H1 (cell line): Measurements from ENCODE around the gene FKBP6. TPM values are rescaled to one million over a fixed set of nuclear protein-coding genes. Genes with fewer than 3 reads are reported as not detected.

ENCODE experiments used
- CTCF ChIA-PET: fragments of 300-600 bp; sonication (Branson Sonifier 250); formaldehyde crosslinking; loops from one replicate; lab custom pipeline; 2021; ENCODE audit not compliant: partially characterized antibody; lab: Charles Lee
- POLR2A ChIA-PET: fragments of 300-600 bp; sonication (Branson Sonifier 250); formaldehyde crosslinking; loops from one replicate; lab custom pipeline; 2021; ENCODE audit warnings: inconsistent platforms; ENCODE audit not compliant: partially characterized antibody; lab: Charles Lee
- DNase-seq, 2 experiments: peaks; one replicate each; pipeline versions ENCODE4 v3.0.0 to v3.0.0-alpha.2; 2010 to 2022; ENCODE audit warnings: low spot score in 2 of 2, low read depth in 1 of 2, mixed read lengths in 1 of 2
- FAIRE-seq: peaks from 2 replicates; lab custom pipeline; 2011; peaks lifted over from hg19 to GRCh38; lab: Jason Lieb, UNC
- H2AFZ ChIP-seq: 2 replicates; pipeline ENCODE4 v1.8.1; 2012; ENCODE audit warnings: low read length, inconsistent platforms
- H2AK5ac ChIP-seq: 2 replicates; pipeline ENCODE4 v1.6.1; 2013; ENCODE audit warnings: low read depth, low read length
- H2BK120ac ChIP-seq: replicated peaks from 2 replicates; pipeline ENCODE3; 2013; ENCODE audit warnings: low read depth, low read length, inconsistent platforms
- H2BK12ac ChIP-seq: 2 replicates; pipeline ENCODE4 v1.6.1; 2013; ENCODE audit warnings: low read depth, low read length
- H2BK15ac ChIP-seq: 2 replicates; pipeline ENCODE4 v1.6.1; 2013; ENCODE audit warnings: low read length
- H2BK20ac ChIP-seq: 2 replicates; pipeline ENCODE4 v1.6.1; 2013; ENCODE audit warnings: low read length
- H2BK5ac ChIP-seq: 2 replicates; pipeline ENCODE4 v1.6.1; 2013; ENCODE audit warnings: low read depth, low read length
- H3K14ac ChIP-seq: 2 replicates; pipeline ENCODE4 v1.6.1; 2013; ENCODE audit warnings: inconsistent platforms; ENCODE audit not compliant: insufficient read length
- H3K18ac ChIP-seq: 2 replicates; pipeline ENCODE4 v1.6.1; 2013; ENCODE audit warnings: low read length; ENCODE audit errors: extremely low read depth
- H3K23ac ChIP-seq: 2 replicates; pipeline ENCODE4 v1.6.1; 2013; ENCODE audit warnings: inconsistent platforms; ENCODE audit not compliant: insufficient read length
- H3K23me2 ChIP-seq: 2 replicates; pipeline ENCODE4 v1.6.1; 2013; ENCODE audit warnings: low read depth, low read length
- H3K27ac ChIP-seq: 2 replicates; pipeline ENCODE4 v1.6.1; 2011; ENCODE audit warnings: low read depth, low read length, inconsistent platforms
- H3K27me3 ChIP-seq, 4 experiments: replicated peaks in 1 of 4; 1 replicate in 1 of 4; 2 replicates in 3 of 4; pipeline versions ENCODE4 v1.6.1 to v1.8.1; 2011 to 2013; ENCODE audit warnings: low read length in 3 of 4, mild to moderate bottlenecking in 3 of 4, inconsistent platforms in 2 of 4, mixed read lengths in 2 of 4, moderate library complexity in 1 of 4; ENCODE audit not compliant: control insufficient read depth in 3 of 4, insufficient read depth in 3 of 4; ENCODE audit errors: extremely low read depth in 1 of 4
- H3K36me3 ChIP-seq, 4 experiments: 2 replicates each; pipeline versions ENCODE4 v1.6.1 to v1.8.1; 2011 to 2013; ENCODE audit warnings: mild to moderate bottlenecking in 4 of 4, low read length in 3 of 4, moderate library complexity in 2 of 4, control low read depth in 1 of 4, inconsistent platforms in 1 of 4; ENCODE audit not compliant: insufficient read depth in 4 of 4, control insufficient read depth in 2 of 4
- H3K4ac ChIP-seq: replicated peaks from 2 replicates; pipeline ENCODE3; 2013; ENCODE audit warnings: low read length, low read depth, mixed read lengths, inconsistent platforms; ENCODE audit not compliant: insufficient read length
- H3K4me1 ChIP-seq, 4 experiments: replicated peaks in 1 of 4; 1 replicate in 1 of 4; 2 replicates in 3 of 4; pipeline versions ENCODE4 v1.6.1 to v1.8.1; 2011 to 2013; ENCODE audit warnings: low read length in 3 of 4, inconsistent platforms in 2 of 4, mixed read lengths in 1 of 4; ENCODE audit not compliant: insufficient read depth in 4 of 4, control insufficient read depth in 3 of 4
- H3K4me2 ChIP-seq, 2 experiments: 2 replicates each; pipeline versions ENCODE4 v1.6.1 to v1.8.1; 2011 to 2013; ENCODE audit warnings: low read depth in 2 of 2, low read length in 2 of 2, control low read depth in 1 of 2, inconsistent platforms in 1 of 2, mild to moderate bottlenecking in 1 of 2; ENCODE audit not compliant: insufficient read depth in 1 of 2
- H3K4me3 ChIP-seq, 4 experiments: fragments of 200-600, 300-600 bp in 1 of 4; sonication (generic), shearing (Covaris generic), sonication (Bioruptor Twin) in 1 of 4; 2 replicates each; pipeline versions ENCODE4 v1.5.1 to v1.8.1; 2011 to 2016; ENCODE audit warnings: low read length in 4 of 4, low read depth in 3 of 4, control low read depth in 2 of 4, inconsistent platforms in 2 of 4, mild to moderate bottlenecking in 2 of 4, mixed read lengths in 1 of 4, moderate library complexity in 1 of 4; ENCODE audit not compliant: insufficient read depth in 2 of 4; ENCODE audit errors: extremely low read depth in 1 of 4
- H3K56ac ChIP-seq: replicated peaks from 2 replicates; pipeline ENCODE3; 2013; ENCODE audit warnings: low read depth, mild to moderate bottlenecking, mixed read lengths, low read length, inconsistent platforms; ENCODE audit not compliant: insufficient read length
- H3K79me1 ChIP-seq: 2 replicates; pipeline ENCODE4 v1.6.1; 2013; ENCODE audit warnings: low read depth, low read length, control low read depth
- H3K79me2 ChIP-seq, 2 experiments: 2 replicates each; pipeline versions ENCODE4 v1.6.1 to v1.8.1; 2012 to 2013; ENCODE audit warnings: low read length in 2 of 2, mild to moderate bottlenecking in 2 of 2, inconsistent platforms in 1 of 2; ENCODE audit not compliant: insufficient read depth in 2 of 2, control insufficient read depth in 1 of 2
- H3K9ac ChIP-seq, 4 experiments: replicated peaks in 1 of 4; 1 replicate in 1 of 4; 2 replicates in 3 of 4; pipeline versions ENCODE4 v1.6.1 to v1.8.1; 2011 to 2013; ENCODE audit warnings: low read depth in 3 of 4, low read length in 3 of 4, control low read depth in 2 of 4, mild to moderate bottlenecking in 2 of 4, moderate library complexity in 2 of 4, inconsistent platforms in 1 of 4; ENCODE audit errors: extremely low read depth in 1 of 4
- H3K9me3 ChIP-seq, 2 experiments: 2 replicates each; pipeline versions ENCODE4 v1.6.1 to v1.8.1; 2012 to 2013; ENCODE audit warnings: mild to moderate bottlenecking in 2 of 2, moderate library complexity in 2 of 2, control low read depth in 1 of 2, inconsistent platforms in 1 of 2, low read depth in 1 of 2, low read length in 1 of 2, mixed read lengths in 1 of 2; ENCODE audit not compliant: insufficient read depth in 2 of 2
- H4K20me1 ChIP-seq, 2 experiments: replicated peaks in 1 of 2; 2 replicates each; pipeline versions ENCODE3 to v1.8.1; 2011 to 2013; ENCODE audit warnings: inconsistent platforms in 2 of 2, low read length in 2 of 2, mild to moderate bottlenecking in 1 of 2; ENCODE audit not compliant: insufficient read depth in 2 of 2, control insufficient read depth in 1 of 2
- H4K5ac ChIP-seq: 2 replicates; pipeline ENCODE4 v1.6.1; 2013; ENCODE audit warnings: low read length, low read depth, mixed read lengths, inconsistent platforms; ENCODE audit not compliant: insufficient read length
- H4K8ac ChIP-seq: 2 replicates; pipeline ENCODE4 v1.8.0; 2013; ENCODE audit warnings: mild to moderate bottlenecking, moderate library complexity, low read length, inconsistent platforms; ENCODE audit not compliant: insufficient read depth; ENCODE audit errors: extremely low read depth
- H4K91ac ChIP-seq: replicated peaks from 2 replicates; pipeline ENCODE3; 2013; ENCODE audit warnings: low read length, mixed read lengths, inconsistent platforms; ENCODE audit not compliant: insufficient read length
- CEBPB ChIP-seq: IDR thresholded peaks from 2 replicates; pipeline ENCODE4 v1.6.1; 2012; ENCODE audit warnings: low read depth, low read length
- EGR1 ChIP-seq: IDR thresholded peaks from 2 replicates; pipeline ENCODE4 v1.6.1; 2011; ENCODE audit warnings: low read depth, low read length, borderline replicate concordance
- EZH2 ChIP-seq: fragments of 200-600 bp; sonication (generic); IDR thresholded peaks from 2 replicates; pipeline ENCODE4 v1.7.1; 2012; ENCODE audit warnings: low read depth, mild to moderate bottlenecking, moderate library complexity, low read length, inconsistent platforms; ENCODE audit not compliant: severe bottlenecking
- HDAC6 ChIP-seq: IDR thresholded peaks from one replicate; pipeline ENCODE4 v1.7.1; 2012; ENCODE audit warnings: low read depth, mild to moderate bottlenecking, inconsistent platforms, low read length, moderate library complexity
- JUN ChIP-seq: IDR thresholded peaks from 2 replicates; pipeline ENCODE4 v1.6.1; 2011; ENCODE audit warnings: low read depth, mild to moderate bottlenecking, improper control_type of control experiment, low read length
- KDM1A ChIP-seq: fragments of 200-600, 300-600 bp; sonication (generic); IDR thresholded peaks from 2 replicates; pipeline ENCODE4 v1.7.1; 2016; ENCODE audit warnings: mild to moderate bottlenecking, low read length, borderline replicate concordance
- KDM4A ChIP-seq: IDR thresholded peaks from one replicate; pipeline ENCODE4 v1.7.1; 2012; ENCODE audit warnings: low read depth, mild to moderate bottlenecking, moderate library complexity, low read length, inconsistent platforms; ENCODE audit not compliant: severe bottlenecking
- PHF8 ChIP-seq: fragments of 200-600 bp; sonication (generic); conservative IDR thresholded peaks from 2 replicates; pipeline ENCODE4 v1.7.1; 2012; ENCODE audit warnings: low read depth, mild to moderate bottlenecking, inconsistent platforms, low read length, moderate library complexity
- RBBP5 ChIP-seq: IDR thresholded peaks from 2 replicates; pipeline ENCODE4 v1.7.1; 2012; ENCODE audit warnings: low read depth, mild to moderate bottlenecking, inconsistent platforms, low read length, moderate library complexity, borderline replicate concordance
- SIX5 ChIP-seq: IDR thresholded peaks from 2 replicates; pipeline ENCODE4 v1.6.1; 2011; ENCODE audit warnings: mild to moderate bottlenecking, low read depth, low read length
- SP2 ChIP-seq: IDR thresholded peaks from 2 replicates; pipeline ENCODE4 v1.6.1; 2012; ENCODE audit warnings: mild to moderate bottlenecking, low read length, inconsistent platforms
- SP4 ChIP-seq: IDR thresholded peaks from 2 replicates; pipeline ENCODE4 v1.6.1; 2012; ENCODE audit warnings: low read length, inconsistent platforms
- TEAD4 ChIP-seq: IDR thresholded peaks from 2 replicates; pipeline ENCODE4 v1.6.1; 2012; ENCODE audit warnings: low read depth, low read length, inconsistent platforms, mixed read lengths
- WGBS, 2 experiments: shearing (Covaris generic) in 1 of 2; methylation state at CpG; one replicate each; pipeline versions ENCODE4 v1.1.6 to v1.1.7; 2013 to 2015; ENCODE audit warnings: low lambda C conversion rate in 2 of 2, mixed read lengths in 2 of 2, inconsistent platforms in 1 of 2, low coverage in 1 of 2, missing lambda C conversion rate in 1 of 2; ENCODE audit not compliant: insufficient replicate concordance in 2 of 2, insufficient coverage in 1 of 2, insufficient read length in 1 of 2; ENCODE audit errors: extremely low coverage in 1 of 2, missing lambda C conversion rate in 1 of 2; 5-methylcytosine and 5-hydroxymethylcytosine counted together
- polyA plus RNA-seq, 7 experiments: library from polyadenylated mRNA; depleted of rRNA in 3 of 7; stranded (reverse) in 5 of 7; unstranded in 2 of 7; fragments of >200 nt in 5 of 7; fragments of 200-250 nt in 2 of 7; gene quantifications; 1 replicate in 5 of 7; 2 replicates in 1 of 7; 4 replicates in 1 of 7; pipeline versions ENCODE4 v1.2.1 to v1.2.3, GENCODE V29; 2011 to 2013; ENCODE audit warnings: missing spikeins in 2 of 7, mixed read lengths in 2 of 7
- total RNA-seq: library from RNA; stranded (reverse); fragmentation: NEBNext Ultra II Directional; extraction: Animal tissue kit (Norgen Biotek cat#: 25700); gene quantifications from 2 replicates; pipeline ENCODE4 v1.2.1, GENCODE V29; 2021

Gene FKBP6
- total and polyA plus RNA-seq, 2 of the 8 experiments (the other 6 are each of a cell fraction or from before 2014, with no cell fraction given): 0.14 to 0.19 TPM

DNA sequence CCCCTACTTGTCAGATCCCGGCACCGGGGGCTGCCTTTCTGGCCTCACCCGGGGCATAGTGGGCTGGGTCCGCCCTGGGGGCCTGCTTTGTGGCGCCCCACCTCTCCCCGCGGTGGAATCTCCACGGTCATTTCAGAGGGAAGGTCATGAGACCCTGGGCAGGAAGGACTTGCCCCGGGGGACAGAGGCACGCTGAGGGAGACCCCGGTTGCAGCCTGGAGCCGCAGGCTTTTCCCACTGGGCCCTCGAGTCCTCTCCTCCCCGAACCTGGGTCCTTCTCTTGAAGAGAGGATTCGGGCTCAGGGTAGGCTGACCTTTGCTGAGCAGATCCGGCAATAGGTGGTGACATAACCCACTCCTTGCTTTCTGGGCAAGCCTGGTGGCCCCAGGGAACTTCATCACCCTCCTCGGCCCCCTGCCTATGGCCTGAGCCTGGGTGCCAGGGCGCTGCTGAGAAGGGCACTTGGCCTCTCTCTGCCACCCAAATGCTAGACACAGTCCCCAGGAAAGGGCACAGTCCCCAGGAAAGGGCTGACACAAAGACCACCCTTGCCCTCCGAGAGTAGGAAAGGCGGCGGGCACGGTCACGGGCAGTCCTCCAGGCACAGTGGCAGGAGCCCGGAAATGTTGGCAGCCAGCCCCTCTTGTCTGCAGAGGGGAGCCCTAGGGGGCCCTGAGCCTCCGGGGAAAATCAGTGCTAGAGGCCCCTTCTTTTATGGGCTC lies 36.2 kb downstream of the FKBP6 start:
- no peak overlapping the region for H4K91ac ChIP-seq
- H3K27me3 ChIP-seq: no peaks in the 10 kb centered on the region
- H4K8ac ChIP-seq: no peak overlapping the region
- H3K9ac ChIP-seq: no peak overlapping the region
- H3K23ac ChIP-seq: no peak overlapping the region
- no peaks in the 10 kb centered on the region for H3K36me3 ChIP-seq
- no peak overlapping the region for H2AFZ ChIP-seq
- CTCF ChIA-PET: interaction anchor here (1.0 kb wide), 1 partner anchor 48 kb away, joined by 3 read pairs; no protein-coding TSS in a partner anchor
- no peak overlapping the region for H3K14ac ChIP-seq
- no peak for FAIRE-seq
- H3K79me2 ChIP-seq: no peaks in the 10 kb centered on the region
- DNase-seq: no peak
- WGBS, 2 experiments: 85% methylated on average over 25 of the region's 25 CpGs; no CpG with 5 or more reads in 1 of the 2 experiments
- no peaks in the 10 kb centered on the region for H3K4me1 ChIP-seq
- no peaks in the 10 kb centered on the region for H3K79me1 ChIP-seq
- H2BK20ac ChIP-seq: no peak overlapping the region
- no peak overlapping the region for H3K4ac ChIP-seq
- H2BK120ac ChIP-seq: no peak overlapping the region
- H2BK12ac ChIP-seq: no peak overlapping the region
- H3K4me3 ChIP-seq: no peak overlapping the region
- H4K20me1 ChIP-seq: peaks cover 0 to 2% of the 10 kb centered on the region in 2 experiments
- H3K9me3 ChIP-seq: no peaks in the 10 kb centered on the region
- no peak overlapping the region for H3K56ac ChIP-seq
- H4K5ac ChIP-seq: no peak overlapping the region
- POLR2A ChIA-PET: interaction anchor here (0.7 to 1.1 kb wide), 3 partner anchors 34 to 536 kb away, joined by 3 read pairs; partner anchors contain the start of gene TYW1B
- no peak overlapping the region for H2BK5ac ChIP-seq
- H3K4me2 ChIP-seq: no peak overlapping the region
- no peak overlapping the region for H2AK5ac ChIP-seq
- no peak overlapping the region for H3K18ac ChIP-seq
- no peaks in the 10 kb centered on the region for H3K23me2 ChIP-seq
- H2BK15ac ChIP-seq: no peak overlapping the region
- H3K27ac ChIP-seq: no peak overlapping the region
- TF ChIP-seq HDAC6 (no peak), KDM4A (no peak), CEBPB (no peak), KDM1A (no peak), PHF8 (no peak), RBBP5 (no peak), EGR1 (no peak), JUN (no peak), SIX5 (no peak), SP4 (no peak), SP2 (no peak), TEAD4 (no peak), EZH2 (no peak)
